Cardiac muscle cell (in vitro differentiated cells and primary cell): ENCODE results near the gene TCEAL1. TPM values are rescaled to one million over a fixed set of nuclear protein-coding genes. Genes with fewer than 3 reads are reported as not detected.
"Not testable (repeated sequence)": the region's sequence is repeated elsewhere in the genome, so short reads cannot be mapped to it uniquely, and the experiment has no call there.

Source experiments
- DNase-seq, 2 donors: peaks; one replicate each; pipeline versions ENCODE4 v3.0.0 to v3.0.0-alpha.2; 2010 to 2017; ENCODE audit warnings: low read depth in 1 of 2, low spot score in 1 of 2
- H3K27ac ChIP-seq: fragments of 200-600 bp; sonication (generic); 2 replicates; pipeline ENCODE4 v1.5.1; 2016
- H3K27me3 ChIP-seq: fragments of 200-600 bp; sonication (generic); 2 replicates; pipeline ENCODE4 v1.6.0; 2016; ENCODE audit warnings: control low read depth
- H3K36me3 ChIP-seq: fragments of 200-600 bp; sonication (generic); 2 replicates; pipeline ENCODE4 v1.5.1; 2016; ENCODE audit warnings: control low read depth
- H3K4me1 ChIP-seq: fragments of 200-600 bp; sonication (generic); 2 replicates; pipeline ENCODE4 v1.8.1; 2017; ENCODE audit warnings: low read depth, mild to moderate bottlenecking, mixed run types
- H3K4me3 ChIP-seq: fragments of 200-600 bp; sonication (generic); 2 replicates; pipeline ENCODE4 v1.5.1; 2016; ENCODE audit warnings: mild to moderate bottlenecking
- H3K9me3 ChIP-seq: fragments of 200-600 bp; sonication (generic); 2 replicates; pipeline ENCODE4 v1.5.1; 2017; ENCODE audit warnings: low read depth, mild to moderate bottlenecking, control low read depth
- polyA plus RNA-seq: library from polyadenylated mRNA; unstranded; fragments of >200 nt; fragmentation: Nextera tagmentation; extraction: Ambion mirVana; gene quantifications from 2 replicates; pipeline ENCODE4 v1.2.1, GENCODE V29; 2016
- total RNA-seq: library from RNA; depleted of rRNA; stranded (reverse); fragments of >200 nt; gene quantifications from 2 replicates; pipeline ENCODE4 v1.2.3, GENCODE V29; 2016
- TF ChIP-seq, protein P1 (sequence below): IDR thresholded peaks from 2 replicates; pipeline ENCODE4 v1.5.1; 2012; ENCODE audit warnings: low read depth, mild to moderate bottlenecking, low read length

TCEAL1 gene
- total and polyA plus RNA-seq, 2 experiments from 2014 or later: 66.3 to 121 TPM

DNA sequence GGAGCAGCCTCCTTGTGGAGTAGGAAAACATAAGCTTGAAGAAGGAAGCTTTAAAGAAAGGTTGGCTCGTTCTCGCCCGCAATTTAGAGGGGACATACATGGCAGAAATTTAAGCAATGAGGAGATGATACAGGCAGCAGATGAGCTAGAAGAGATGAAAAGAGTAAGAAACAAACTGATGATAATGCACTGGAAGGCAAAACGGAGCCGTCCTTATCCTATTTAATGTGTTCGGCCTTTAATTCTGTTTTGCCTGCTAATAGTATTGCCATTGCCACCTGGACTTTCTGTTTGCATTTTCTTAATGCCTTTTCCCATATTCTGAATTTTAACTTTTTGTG is 1.4 kb downstream of the TCEAL1 start:
- Histone ChIP-seq H3K27me3 (no peaks in the 10 kb centered on the region), H3K27ac (peak overlapping the region; percentile 89), H3K4me1 (peaks cover 10% of the 10 kb centered on the region), H3K9me3 (no peaks in the 10 kb centered on the region), H3K36me3 (no peaks in the 10 kb centered on the region), H3K4me3 (peak overlapping the region; percentile 73)
- DNase-seq: no peak
- TF ChIP-seq, protein P1, sequence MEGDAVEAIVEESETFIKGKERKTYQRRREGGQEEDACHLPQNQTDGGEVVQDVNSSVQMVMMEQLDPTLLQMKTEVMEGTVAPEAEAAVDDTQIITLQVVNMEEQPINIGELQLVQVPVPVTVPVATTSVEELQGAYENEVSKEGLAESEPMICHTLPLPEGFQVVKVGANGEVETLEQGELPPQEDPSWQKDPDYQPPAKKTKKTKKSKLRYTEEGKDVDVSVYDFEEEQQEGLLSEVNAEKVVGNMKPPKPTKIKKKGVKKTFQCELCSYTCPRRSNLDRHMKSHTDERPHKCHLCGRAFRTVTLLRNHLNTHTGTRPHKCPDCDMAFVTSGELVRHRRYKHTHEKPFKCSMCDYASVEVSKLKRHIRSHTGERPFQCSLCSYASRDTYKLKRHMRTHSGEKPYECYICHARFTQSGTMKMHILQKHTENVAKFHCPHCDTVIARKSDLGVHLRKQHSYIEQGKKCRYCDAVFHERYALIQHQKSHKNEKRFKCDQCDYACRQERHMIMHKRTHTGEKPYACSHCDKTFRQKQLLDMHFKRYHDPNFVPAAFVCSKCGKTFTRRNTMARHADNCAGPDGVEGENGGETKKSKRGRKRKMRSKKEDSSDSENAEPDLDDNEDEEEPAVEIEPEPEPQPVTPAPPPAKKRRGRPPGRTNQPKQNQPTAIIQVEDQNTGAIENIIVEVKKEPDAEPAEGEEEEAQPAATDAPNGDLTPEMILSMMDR: no peak

DNA sequence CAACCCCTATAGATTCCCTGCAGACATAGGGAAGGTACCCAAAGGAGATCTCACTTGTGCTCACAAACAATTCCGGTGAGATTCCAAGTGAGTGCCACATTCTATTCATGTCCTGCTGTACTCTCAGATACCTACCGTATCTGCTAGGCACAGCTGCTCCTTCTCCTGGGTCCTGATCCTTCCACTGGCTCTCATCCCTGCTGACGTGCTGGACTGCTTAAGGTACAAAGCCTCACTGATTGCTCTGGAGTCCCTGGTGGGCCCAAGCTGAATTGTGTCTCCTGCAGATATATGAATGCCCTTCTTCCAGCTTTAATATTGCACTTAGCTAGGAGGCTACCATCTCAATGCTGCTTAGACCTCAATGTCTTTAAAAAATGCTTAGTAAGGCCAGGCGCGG is 2.4 kb downstream of the TCEAL1 start:
- H3K36me3 ChIP-seq: no peaks in the 10 kb centered on the region
- no peaks in the 10 kb centered on the region for H3K27me3 ChIP-seq
- no peak overlapping the region for H3K27ac ChIP-seq
- H3K9me3 ChIP-seq: no peaks in the 10 kb centered on the region
- TF ChIP-seq, protein P1: no peak
- H3K4me1 ChIP-seq: peaks cover 10% of the 10 kb centered on the region
- no peak overlapping the region for H3K4me3 ChIP-seq
- no peak for DNase-seq

DNA sequence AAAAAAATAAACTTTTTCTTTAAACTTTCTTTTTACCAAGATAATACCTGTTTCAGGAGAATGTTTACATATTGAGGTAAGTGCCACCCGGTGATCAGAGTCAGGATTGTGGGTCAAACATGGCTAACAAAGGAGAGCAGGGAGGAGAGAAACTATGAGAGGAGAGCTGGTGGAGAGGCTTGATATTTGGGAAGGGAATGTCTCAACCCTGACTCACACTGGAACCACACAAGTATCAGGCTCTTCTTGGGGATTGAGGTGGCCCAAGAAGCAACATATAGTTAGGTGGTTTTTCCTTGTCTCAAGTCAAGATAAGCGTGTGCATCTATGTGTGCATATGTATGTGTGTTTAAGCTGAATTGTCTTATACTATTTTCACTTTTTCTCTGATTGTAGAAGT is 6.7 kb downstream of the TCEAL1 start:
- Histone ChIP-seq H3K4me3 (no peak overlapping the region), H3K27me3 (no peaks in the 10 kb centered on the region), H3K27ac (no peak overlapping the region), H3K9me3 (no peaks in the 10 kb centered on the region), H3K4me1 (peaks cover 8% of the 10 kb centered on the region), H3K36me3 (no peaks in the 10 kb centered on the region)
- DNase-seq: no peak
- TF ChIP-seq, protein P1: no peak

DNA sequence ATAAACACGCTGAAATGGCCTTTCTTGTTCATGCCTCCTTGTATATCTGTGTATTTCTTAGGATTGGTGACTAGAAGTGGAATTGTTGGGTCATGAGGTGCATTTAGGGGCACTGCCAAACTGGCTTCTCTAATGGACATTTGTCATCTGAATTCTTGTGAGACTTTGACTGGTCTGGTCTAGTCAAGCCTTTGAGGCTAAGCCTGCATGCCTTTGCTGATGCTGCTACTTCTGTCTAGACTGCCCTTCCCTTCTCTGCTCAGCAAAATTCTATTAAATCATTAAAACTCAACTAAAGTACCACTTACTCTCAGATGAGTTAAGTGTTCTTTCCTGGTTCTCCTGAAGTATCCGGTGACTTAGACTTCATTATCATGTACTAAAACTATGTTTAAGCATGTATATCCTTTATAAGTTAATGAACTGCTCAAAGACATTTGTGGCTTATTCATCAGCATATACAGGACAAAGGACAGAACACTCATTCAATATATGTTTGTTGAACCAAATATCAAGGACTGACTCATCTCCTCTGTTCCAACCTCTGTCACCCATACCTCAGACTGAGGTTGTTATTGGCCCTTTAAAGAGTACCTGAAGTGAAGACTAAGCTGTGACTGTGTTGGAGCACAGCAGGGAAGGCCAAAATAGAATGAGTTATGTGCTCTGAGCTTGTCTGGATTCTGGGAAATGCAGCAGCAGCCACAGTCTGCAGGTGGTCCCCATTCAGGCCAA is 9.0 kb downstream of the TCEAL1 start:
- Histone ChIP-seq H3K4me1 (peaks cover 9% of the 10 kb centered on the region), H3K27ac (no peak overlapping the region), H3K9me3 (no peaks in the 10 kb centered on the region), H3K36me3 (no peaks in the 10 kb centered on the region), H3K4me3 (no peak overlapping the region), H3K27me3 (no peaks in the 10 kb centered on the region)
- no peak for DNase-seq
- TF ChIP-seq, protein P1: no peak

DNA sequence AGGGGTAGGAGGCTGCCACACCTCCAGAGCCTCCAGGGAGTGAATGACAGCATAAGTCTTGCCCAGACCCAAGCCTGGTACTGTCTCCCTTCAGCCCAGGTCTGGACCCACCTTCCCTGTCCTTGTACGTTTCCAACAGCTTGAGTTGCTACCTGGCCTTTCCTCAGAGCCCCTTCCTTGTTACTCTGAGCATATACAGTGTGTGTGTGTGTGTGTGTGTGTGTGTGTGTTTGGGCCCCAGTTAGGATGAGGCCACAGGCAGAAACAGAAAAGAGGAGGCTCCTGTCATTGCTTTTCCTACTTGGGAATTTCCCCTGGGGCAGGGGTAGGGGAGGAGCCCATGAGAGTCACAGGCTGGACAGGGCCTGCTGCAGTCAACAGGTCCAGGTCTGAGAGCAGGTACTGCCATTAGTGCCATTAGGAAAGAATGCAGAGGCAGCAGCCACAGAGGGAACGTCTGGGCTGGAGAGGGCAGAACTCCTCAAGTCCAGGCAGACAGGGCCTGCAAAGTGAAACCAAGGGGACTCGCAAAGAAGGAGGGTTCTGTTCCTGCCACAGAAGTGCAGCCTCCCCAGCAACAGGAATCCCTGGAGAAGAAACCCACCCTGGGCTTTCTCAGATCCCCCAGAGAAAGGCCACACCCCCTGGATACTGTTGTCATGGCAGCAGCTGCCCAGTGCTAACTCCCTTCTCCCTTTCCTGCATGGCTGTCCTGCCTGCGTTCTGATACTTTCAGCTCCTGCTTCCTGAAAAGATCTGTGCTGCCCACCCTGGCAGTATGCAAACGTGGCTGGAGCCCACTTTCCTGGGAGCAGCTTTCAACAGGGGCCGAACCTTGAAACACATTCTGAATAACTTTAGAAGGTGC is 9.9 kb downstream of the TCEAL1 start:
- H3K27ac ChIP-seq, H3K4me1 ChIP-seq, H3K27me3 ChIP-seq, H3K9me3 ChIP-seq, H3K36me3 ChIP-seq, H3K4me3 ChIP-seq: not testable (repeated sequence)
- DNase-seq: peak in 1 of 2 donors; percentile 70
